ENCODE measurements around the gene PLOD1.

DNA sequence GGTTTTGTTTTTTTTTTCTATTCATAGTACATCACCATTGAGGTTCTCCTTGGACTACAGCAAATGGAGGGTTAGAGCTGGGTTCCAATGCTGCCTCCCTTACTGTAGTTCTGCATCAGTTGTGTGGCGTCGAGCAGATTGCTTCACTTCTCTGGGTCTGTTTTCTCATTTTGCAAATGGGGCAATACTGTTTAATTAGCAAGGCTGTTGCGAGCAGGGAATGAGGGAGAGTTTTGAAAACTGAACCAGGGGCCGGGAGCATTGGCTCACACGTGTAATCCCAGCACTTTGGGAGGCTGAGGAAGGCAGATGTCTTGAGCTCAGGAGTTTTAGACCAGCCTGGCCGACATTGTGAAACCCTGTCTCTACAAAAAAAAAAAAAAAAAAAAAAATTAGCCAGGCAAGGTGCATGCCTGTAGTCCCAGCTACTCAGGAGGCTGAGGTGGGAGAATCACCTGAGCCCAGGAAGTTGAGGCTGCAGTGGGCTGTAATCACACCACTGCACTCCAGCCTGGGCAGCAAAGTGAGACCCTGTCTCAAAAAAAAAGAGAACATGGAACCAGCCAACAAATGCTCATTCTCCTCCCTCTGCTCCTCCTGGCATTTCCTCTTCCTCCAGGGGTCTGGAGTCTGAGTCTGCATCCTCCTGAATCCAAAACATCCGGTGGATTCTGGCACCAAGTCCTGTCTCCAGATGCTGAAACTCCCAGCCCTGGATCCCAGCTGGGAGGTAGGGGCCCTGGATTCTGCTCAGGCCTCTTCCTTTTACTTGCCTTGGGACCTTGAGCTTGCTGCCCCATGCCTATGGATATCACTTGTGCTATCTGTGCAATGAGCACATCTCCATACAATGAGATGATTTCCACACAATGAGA, 3.7 kb upstream of the PLOD1 start:
- TF ChIP-seq CTCF (optimal IDR thresholded peaks at IDR 0.05 in 1 of 3, IDR thresholded peaks at IDR 0.05 in 1 of 3, conservative IDR thresholded peaks at IDR 0.05 in 1 of 3; ENCODE audit: extremely low read depth in 1 of 3, insufficient read depth in 2 of 3, low read length in 3 of 3) = no peak
- no peak for TF ChIP-seq EZH2 (IDR thresholded peaks at IDR 0.05; ENCODE audit: low read length)
